ENCODE data around the gene MYL6. TPM values are rescaled to one million over a fixed set of nuclear protein-coding genes. Genes with fewer than 3 reads are reported as not detected.
"Not testable (repeated sequence)": the region's sequence is repeated elsewhere in the genome, so short reads cannot be mapped to it uniquely, and the experiment has no call there.

MYL6 gene
- polyA plus RNA-seq (2012; ENCODE audit: insufficient read depth, insufficient read length): 825 TPM

DNA sequence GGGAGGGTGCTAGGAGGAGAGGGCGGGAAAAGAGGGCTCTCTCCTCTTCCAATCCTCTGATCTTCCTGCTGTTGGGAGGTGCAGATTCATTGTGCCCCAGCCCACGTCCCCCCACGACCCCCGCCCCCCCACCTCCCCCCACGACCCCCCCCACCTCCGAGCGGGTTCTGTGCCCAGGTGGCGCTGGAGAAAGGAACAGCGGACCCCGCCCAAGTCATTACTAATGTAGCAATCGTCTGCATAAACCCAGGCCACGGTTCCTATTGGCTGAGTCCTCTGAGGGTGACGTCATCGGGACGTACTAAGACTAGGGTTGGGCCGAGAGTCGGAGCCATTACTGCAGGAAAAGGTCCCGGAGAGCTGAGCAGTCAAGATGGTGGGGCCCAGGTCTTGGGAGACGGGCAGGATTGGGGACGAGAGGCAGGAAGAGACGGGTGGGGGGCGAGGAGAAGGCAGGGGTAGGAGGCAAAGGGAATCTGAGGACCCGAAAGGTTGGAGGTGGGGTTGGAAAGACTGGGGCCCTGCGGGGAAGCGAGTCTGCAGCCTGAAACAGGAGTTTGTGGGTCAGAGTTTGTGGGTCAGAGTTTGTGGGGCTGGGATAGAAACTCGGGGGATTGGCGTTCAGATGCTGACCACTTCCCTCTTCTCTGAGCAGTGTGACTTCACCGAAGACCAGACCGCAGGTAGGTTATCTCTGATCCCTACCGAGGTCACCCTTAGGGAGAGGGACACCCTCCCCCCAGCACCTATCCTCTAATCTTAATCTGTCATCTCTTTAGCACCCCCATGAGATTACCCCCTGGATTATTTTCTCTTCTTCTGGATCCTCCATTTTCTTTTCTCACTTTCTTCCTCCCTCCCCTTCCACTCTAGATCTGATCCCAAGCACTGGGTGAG, at the start of gene MYL6:
Gene MYL6 (plus strand): TSS at position 331 of the 897 bp plus-strand sequence. CDS start 43 bp downstream, at position 374.
- peak within 1 kb of the TSS; percentile 96 for H3K4me3 ChIP-seq (ENCODE audit: low read length)
- DNase-seq (ENCODE audit: low read depth, low spot score): peak; percentile 98

DNA sequence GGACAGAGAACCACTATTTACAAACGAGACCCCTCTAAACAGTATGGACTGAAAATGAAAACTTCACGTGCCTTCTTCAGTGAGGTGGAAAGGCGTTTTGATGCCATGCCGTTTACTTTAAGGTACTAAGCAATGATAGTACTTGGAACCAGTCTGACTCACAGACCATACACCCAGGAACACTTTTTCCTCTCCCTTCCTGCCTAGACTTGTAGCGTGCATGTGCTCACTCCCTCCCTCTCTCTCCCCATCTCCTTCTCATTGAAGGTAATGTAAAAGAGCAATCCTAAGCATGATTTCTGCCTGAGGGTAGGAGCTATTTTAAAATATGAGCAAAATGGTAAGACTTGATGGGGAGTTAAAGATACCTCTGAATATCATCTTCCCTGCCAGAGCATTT, 47.6 kb upstream of the MYL6 start:
- no peak overlapping the region for H3K4me3 ChIP-seq (ENCODE audit: low read length)
- no peak for DNase-seq (ENCODE audit: low read depth, low spot score)

DNA sequence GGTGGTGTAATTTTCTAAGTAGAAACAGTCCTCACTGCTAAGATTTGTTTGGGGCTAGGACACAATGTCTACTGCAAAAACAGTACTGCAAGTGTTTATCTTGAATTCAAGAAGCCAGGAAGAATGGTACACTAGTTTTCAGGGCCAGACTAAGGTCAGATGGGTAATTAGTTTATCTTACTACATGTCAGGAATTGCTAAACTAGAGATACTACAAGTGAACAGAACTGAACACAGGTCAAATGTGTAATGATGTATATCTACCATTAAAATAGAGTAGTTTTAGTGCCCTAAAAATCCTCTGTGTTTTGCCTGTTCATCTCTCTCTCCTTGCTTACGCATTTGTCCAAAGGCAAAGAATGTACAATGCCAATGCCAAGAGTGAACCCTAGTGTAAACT, 44.1 kb upstream of the MYL6 start:
- no peak for DNase-seq (ENCODE audit: low read depth, low spot score)
- H3K4me3 ChIP-seq (ENCODE audit: low read length): no peak overlapping the region

DNA sequence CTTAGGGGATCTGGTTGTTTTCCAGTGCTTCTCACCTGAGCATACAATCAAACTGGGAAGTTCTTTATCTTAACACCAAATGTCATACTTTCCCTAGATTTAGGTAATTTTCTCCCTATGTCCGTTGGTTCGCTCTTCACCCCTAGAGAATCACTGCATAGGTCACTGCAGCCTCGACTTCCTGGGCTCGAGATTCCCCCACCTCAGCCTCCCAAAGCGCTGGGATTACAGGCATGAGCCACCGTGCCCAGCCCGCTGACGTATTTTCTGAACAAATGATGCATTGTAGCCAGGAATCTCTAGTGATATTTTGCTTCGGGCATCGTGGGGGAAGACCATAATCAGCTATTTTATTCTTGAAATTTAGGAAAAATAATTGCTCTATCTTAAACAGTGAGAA, 42.8 kb upstream of the MYL6 start:
- DNase-seq (ENCODE audit: low read depth, low spot score): no peak
- peak overlapping the region; percentile 83 for H3K4me3 ChIP-seq (ENCODE audit: low read length)

- H3K4me3 ChIP-seq (ENCODE audit: low read length): peak within 1 kb of the TSS; percentile 83
- peak; percentile 93 for DNase-seq (ENCODE audit: low read depth, low spot score)
Observed at GRCh38 chr12:56116267-56117081, 41.7 kb upstream of the MYL6 start, which contains the start of gene RPL41. RPL41 (plus strand) TSS chr12:56116633.

GRCh38 chr12:56117082-56117706, 41.0 kb upstream of the MYL6 start:
- not testable (repeated sequence) for DNase-seq (ENCODE audit: low read depth, low spot score)
- peak overlapping the region; percentile 88 for H3K4me3 ChIP-seq (ENCODE audit: low read length)

DNA sequence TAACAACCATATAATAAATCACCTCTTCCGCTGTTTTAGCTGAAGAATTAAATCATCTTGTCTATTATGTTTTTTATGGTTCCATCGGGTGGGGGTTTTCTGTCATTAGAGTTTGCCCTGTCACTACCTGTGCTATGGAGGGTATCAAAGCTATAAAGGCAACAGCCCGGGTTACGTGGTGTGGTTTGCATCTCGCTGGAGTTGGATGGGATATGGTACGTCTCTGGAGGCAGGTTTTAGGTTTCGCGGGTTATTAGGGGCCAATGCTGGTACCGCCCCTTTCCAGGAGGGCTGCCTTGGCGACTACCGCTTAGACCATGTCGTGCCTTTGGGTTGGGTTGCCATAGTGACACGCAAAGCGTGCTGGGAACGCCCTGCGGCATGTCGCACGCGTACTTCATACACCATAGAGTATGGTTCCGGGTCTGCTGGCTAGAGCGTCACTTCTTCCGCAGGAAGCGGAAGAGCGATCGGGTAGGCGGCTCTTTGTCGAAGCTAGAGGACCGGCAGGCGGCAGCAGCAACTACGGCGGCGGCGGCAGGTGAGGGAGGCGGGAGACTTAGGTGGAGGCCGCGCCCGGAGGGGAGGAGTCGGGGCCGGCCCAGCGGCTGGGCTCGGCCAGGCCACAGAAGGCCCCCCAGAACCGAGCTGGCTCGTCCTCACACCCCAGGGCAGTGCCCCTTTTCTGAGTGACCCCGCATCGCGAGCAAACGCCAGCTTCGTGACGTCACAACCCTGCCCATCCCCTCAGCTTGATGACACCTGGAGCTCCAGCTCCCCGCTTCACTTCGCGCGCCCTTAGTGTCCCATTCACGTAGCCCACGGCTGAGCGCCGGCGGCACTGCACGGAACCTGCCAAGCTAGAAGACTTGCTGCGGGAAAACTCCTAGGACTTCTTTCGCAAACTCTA, 40.1 kb upstream of the MYL6 start, which contains the start of gene ZC3H10:
Gene ZC3H10 (plus strand): TSS at position 489 of the 910 bp plus-strand sequence. CDS start 2,297 bp downstream, outside the sequence.
- peak within 1 kb of the TSS; percentile 88 for H3K4me3 ChIP-seq (ENCODE audit: low read length)
- DNase-seq (ENCODE audit: low read depth, low spot score): peak; percentile 100

GRCh38 chr12:56118688-56119357, 39.3 kb upstream of the MYL6 start:
- H3K4me3 ChIP-seq (ENCODE audit: low read length): peak overlapping the region; percentile 88

DNA sequence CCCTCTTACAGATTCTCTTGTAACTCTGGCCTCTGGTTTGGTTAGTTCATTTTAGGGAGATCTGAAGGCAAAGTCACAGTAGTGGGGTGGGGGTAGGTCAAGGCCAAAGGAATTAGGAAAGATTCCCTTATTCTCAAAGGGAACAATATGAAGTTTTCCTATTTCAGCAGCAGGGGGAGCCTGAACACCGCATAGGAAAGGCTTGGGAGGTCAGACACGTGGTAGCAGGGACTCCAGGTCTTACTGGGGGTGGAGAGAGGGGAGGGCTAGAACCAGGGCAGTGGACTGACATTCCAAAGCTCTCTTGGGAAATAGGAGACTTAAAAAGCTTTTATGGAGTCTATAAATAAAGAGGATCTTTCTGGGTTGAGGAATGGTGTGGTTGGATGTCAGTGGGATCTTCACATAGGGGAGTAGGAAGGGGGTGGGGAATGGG, 38.8 kb upstream of the MYL6 start:
- peak overlapping the region; percentile 88 for H3K4me3 ChIP-seq (ENCODE audit: low read length)
- DNase-seq (ENCODE audit: low read depth, low spot score): peak; percentile 76

More at GRCh38 chr12:56118688-56119357, 39.3 kb upstream of the MYL6 start:
- DNase-seq (ENCODE audit: low read depth, low spot score): no peak

DNA sequence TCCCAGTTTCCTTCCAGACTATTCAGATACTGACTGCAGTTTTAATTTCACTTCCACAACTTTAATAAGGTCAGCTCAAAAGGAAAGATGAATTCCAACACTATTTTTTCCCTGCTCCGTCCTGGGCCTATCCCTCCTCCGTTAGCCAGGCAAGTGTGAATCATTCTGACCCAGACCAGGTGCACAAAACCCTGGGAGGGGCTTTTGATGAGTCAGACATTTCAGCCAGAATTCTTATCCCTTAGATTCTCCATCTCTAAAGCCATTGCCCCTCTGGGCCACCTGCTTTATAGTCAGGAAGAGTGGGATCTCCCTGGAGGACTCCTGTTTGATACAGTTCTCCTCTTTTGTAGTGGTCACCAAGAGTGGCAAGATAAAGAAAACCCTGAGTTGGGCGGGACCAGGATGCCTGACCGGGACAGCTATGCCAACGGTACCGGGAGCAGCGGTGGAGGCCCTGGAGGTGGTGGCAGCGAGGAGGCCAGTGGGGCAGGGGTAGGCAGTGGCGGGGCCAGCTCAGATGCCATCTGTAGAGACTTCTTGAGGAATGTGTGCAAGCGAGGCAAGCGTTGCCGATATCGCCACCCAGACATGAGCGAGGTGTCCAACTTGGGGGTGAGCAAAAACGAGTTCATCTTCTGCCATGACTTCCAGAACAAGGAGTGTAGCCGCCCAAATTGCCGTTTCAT, 37.9 kb upstream of the MYL6 start:
- no peak for DNase-seq (ENCODE audit: low read depth, low spot score)
- H3K4me3 ChIP-seq (ENCODE audit: low read length): no peak overlapping the region

DNA sequence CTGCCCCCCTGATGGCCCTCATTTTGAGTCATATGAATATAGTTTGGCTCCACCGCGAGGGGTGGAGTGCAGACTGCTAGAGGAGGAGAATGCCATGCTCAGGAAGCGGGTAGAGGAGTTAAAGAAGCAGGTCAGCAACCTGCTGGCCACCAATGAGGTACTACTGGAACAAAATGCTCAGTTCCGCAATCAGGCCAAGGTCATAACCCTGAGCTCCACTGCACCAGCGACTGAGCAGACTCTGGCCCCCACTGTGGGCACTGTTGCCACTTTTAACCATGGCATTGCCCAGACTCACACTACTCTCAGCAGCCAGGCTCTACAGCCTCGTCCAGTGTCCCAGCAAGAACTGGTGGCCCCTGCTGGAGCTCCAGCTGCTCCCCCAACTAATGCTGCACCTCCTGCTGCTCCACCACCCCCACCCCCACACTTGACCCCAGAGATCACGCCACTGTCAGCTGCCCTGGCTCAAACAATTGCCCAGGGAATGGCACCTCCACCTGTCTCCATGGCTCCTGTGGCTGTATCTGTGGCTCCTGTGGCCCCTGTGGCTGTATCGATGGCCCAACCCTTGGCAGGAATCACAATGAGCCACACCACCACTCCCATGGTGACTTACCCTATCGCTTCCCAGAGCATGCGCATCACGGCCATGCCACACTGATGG, 36.8 kb upstream of the MYL6 start:
- no peak for DNase-seq (ENCODE audit: low read depth, low spot score)

DNA sequence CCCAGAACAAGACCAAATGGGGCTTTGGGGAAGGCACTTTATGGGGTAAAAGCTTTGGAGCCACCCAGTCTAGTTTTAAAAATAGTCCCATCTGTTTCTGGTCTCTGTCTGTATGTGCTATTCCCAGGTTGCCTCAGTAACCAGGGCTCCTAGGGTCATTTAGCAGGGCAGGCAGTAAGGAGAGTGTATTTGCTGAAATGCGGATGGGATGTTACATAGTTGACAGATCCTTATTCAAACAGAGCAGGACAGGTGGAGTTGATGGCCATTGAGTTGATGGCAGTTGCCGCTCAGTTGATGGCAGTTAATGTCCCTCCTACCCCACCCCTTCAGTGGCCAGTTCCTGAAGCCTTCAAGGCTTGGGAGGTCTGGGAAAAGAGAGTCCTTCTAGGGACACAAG, 35.5 kb upstream of the MYL6 start:
- DNase-seq (ENCODE audit: low read depth, low spot score): no peak

More for the DNA sequence above, 36.8 kb upstream of the MYL6 start:
- no peak overlapping the region for H3K4me3 ChIP-seq (ENCODE audit: low read length)

GRCh38 chr12:56124133-56124532, 34.0 kb upstream of the MYL6 start:
- DNase-seq (ENCODE audit: low read depth, low spot score): no peak
- no peak overlapping the region for H3K4me3 ChIP-seq (ENCODE audit: low read length)

More for the DNA sequence above, 35.5 kb upstream of the MYL6 start:
- H3K4me3 ChIP-seq (ENCODE audit: low read length): no peak overlapping the region

DNA sequence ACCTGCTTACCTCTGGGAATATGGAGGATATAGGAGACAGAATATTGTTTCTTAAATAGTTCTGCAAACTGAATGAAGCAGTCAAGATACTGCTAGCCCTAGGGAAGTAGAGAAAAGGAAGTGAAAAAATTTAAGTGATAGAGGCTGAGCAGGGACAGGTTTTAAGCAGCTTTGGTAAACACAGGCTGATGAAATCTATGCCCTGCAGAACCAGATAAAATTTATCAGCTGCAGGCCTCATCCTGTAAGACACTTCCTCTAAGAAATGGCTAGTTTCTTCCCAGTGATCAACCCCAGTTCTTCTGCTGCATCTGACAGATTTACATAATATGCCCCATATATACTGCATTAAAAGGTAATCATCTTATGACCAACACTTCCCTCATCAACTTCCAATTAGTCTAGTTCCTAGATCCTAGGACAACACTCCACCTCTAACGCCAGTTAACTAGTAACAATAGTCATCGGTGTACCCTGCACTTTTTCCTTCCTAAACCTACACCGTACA, 31.4 kb upstream of the MYL6 start:
- H3K4me3 ChIP-seq (ENCODE audit: low read length): no peak overlapping the region
- DNase-seq (ENCODE audit: low read depth, low spot score): no peak

GRCh38 chr12:56127485-56127887, 30.7 kb upstream of the MYL6 start:
- peak overlapping the region; percentile 44 for H3K4me3 ChIP-seq (ENCODE audit: low read length)
- DNase-seq (ENCODE audit: low read depth, low spot score): no peak

DNA sequence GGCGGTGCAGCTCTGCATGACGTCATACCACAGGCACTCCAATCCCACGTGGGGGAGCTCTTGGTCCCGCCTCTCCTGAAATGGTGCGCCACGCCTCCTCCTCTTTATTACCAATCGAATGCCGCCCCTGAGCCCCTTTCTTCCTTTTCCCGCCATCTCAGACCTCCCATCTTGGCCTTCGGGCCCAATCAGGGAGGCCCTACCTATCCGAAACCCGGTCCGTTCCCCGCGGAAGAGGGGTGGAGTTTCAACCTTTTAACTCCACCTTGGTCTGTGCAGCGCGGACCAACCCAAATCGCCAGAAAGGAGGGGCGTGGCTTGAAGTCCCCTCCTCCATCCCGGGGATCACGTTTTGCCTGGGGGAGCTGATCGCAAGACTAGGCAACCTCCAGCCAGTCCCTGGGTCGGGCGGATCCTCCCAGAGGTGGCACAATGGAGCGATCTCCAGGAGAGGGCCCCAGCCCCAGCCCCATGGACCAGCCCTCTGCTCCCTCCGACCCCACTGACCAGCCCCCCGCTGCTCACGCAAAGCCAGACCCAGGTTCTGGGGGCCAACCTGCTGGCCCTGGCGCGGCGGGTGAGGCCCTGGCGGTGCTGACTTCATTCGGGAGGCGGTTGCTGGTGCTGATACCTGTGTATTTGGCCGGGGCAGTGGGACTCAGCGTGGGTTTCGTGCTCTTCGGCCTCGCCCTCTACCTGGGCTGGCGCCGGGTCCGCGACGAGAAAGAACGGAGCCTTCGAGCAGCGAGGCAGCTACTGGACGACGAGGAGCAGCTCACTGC, 30.1 kb upstream of the MYL6 start, which contains the start of gene ESYT1:
Gene ESYT1 (plus strand): TSS at position 380 of the 782 bp plus-strand sequence. CDS start 53 bp downstream, at position 433.
- H3K4me3 ChIP-seq (ENCODE audit: low read length): peak within 1 kb of the TSS; percentile 60
- peak; percentile 100 for DNase-seq (ENCODE audit: low read depth, low spot score)

Data from Jurkat, Clone E6-1 (cell line).